ENCODE results near the gene FILIP1L.
"Not testable (repeated sequence)": the region's sequence is repeated elsewhere in the genome, so short reads cannot be mapped to it uniquely, and the experiment has no call there.

Gene FILIP1L

GRCh38 chr3:99858469-99858868 is 255.8 kb downstream of the FILIP1L start:
- no peak for DNase-seq

DNA sequence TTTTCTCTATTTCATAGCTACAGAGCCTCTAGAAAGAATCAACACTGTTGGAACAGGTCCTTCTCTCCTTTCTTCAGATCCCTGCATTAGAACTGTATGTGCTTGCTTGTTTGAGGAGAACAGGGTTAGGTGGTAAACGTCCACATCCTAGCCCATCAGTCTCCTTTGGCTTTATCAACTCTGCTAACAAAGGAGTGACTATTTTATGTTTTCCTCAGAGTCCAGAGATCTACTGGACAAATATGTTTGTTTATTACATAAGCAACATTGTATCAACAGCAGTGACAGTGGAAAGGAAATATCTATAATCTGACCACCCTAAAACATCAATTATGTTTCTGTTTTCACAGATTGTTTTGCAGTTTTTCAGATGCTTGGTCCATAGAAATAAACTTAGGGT is 257.0 kb downstream of the FILIP1L start:
- no peak for DNase-seq

GRCh38 chr3:99856437-99857220 is 257.7 kb downstream of the FILIP1L start:
- no peak for DNase-seq

GRCh38 chr3:99855900-99856299 is 258.4 kb downstream of the FILIP1L start:
- no peak for DNase-seq

GRCh38 chr3:99854756-99855298 is 259.5 kb downstream of the FILIP1L start:
- DNase-seq: no peak

DNA sequence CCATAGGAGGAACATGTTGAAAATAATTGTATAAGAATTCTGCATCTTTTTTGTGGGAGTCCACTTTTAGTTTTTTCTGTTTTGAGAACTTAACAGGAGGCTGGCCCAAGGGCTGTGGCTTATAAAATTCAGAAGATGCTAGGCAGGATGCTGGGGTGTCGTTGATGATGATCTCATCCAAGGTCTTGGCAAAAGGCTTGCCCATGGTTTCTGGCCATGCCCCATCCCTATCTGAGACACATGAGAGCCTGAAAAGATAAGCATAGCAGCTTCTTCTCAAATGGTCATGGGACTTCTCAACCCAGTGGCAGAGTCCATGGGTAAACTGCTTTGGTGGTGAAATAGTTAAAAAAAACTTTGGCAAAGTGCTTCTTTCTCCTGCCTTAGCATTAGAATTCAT is 261.4 kb downstream of the FILIP1L start:
- no peak for DNase-seq

GRCh38 chr3:99851955-99852354 is 262.3 kb downstream of the FILIP1L start:
- DNase-seq: no peak

DNA sequence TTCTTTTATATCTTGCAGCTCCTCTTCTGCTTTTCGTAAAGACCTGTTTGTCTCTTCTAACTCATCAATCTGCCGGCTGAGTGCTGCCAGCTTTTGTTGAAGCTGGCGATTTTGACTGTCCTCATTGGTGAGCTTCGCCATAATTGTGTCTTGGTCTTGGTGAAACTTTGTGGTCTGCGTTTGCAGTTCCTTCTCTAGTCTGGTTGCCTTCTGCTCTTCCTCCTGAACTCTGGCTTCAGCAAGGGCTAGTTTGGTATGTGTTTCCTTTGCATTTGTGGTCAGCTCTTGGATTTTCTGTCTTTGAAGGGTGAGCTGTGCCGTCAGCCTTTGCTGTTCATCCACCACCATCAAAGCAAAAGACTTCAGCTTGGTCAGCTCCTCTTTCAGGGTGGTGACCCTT is 263.7 kb downstream of the FILIP1L start:
- no peak for DNase-seq

DNA sequence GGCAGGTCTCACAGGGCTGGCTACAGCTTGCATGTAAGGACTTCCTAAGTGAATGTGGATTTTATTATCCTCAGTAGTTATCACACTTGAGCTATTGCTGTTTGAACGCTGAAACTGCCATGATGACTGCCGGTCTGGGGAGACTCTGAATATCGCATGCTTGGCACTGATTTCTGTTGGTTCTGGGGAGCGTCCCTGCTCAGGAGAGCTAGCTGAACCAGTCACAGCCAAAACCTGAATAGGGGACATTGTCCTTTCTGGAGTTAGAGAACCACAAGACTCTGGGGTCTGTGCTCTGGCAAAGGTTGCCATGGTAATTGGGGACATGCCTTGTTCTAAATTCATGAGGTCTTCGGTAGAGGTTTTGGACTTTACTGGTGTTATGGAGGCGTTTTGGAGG is 265.9 kb downstream of the FILIP1L start:
- DNase-seq: no peak

- DNase-seq: peak; percentile 26
These were observed 267.7 kb downstream of the FILIP1L start for GRCh38 chr3:99846477-99847160.

GRCh38 chr3:99845999-99846398 is 268.3 kb downstream of the FILIP1L start:
- DNase-seq: no peak

DNA sequence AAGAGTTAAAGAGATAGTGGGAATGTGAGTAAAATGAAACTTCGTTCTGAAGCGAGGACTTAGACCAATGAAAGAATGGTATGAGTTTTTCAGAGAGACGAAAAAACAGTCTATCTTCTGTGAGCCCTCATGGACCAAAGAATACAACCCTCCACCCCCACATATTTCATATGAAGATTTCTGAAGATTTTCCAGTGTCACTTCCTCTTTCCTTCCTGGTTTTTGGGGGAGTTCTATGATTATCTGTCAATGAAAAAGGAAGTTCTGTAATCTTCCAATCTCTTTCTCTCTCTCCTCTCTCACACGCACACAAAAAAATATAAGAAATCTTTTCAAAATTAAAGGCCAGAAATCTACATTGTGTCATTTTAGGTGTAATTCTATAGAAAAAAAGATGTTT is 269.0 kb downstream of the FILIP1L start:
- DNase-seq: no peak

DNA sequence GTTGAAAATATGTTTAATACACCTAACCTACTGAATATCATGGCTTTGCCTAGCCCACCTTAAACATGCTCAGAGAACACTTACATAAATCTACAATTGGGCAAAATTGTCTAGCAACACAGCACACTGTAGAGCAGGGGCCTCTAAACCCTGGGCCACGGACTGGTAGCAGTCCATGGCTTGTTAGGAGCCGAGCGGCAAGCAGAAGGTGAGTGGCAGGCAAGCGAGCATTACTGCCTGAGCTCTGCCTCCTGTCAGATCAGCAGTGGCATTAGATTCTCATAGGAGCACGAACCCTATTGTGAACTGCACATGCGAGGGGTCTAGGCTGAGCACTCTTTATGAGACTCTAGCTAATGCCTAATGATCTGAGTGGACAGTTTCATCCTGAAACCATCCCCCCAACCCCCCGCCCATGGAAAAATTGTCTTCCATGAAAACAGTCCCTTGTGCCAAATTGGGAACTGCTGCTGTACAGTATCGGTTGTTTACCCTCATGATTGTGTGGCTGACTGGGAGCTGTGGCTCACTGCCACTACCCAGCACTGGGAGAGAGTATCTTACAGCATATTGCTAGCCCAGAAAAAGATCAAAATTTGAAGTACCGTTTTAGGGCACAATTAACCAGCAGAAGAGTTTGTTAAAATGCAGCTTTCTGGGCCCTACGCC is 270.6 kb downstream of the FILIP1L start:
- no peak for DNase-seq

DNA sequence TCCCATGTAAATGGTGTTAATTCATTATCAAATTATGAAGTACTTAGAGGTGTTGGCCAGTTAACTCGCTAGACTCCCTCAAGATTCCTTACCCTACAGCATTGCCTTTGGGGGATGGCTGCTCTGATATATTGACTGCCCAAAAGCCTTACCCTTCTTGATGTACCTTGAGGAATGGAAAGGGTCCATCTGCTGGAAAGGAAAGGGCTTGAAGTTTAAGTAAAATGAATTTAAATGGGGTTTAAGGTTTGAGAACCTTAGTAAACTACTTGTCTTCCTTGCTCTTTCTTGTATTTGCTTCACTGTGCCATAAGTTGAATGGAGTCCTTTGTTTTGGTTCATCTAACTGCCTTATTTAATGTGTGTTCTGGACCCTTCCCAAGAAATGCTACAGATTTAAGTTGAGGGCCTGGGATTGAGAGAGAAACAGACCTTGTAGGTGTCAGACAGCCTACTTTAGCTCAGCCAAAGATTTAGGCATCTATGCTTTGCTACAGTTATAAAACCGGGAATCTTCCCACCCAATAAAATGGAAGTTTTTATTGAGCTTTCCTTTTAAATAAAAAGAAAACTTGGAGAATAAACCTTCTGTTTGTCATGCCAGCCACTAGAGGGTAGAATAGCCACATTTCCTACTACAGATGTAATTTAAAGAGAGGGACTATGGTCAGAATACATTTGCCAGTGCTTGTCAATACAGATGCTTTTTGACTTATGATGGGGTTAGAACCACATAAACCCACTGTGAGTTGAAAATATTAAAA is 271.3 kb downstream of the FILIP1L start:
- DNase-seq: peak; percentile 27

DNA sequence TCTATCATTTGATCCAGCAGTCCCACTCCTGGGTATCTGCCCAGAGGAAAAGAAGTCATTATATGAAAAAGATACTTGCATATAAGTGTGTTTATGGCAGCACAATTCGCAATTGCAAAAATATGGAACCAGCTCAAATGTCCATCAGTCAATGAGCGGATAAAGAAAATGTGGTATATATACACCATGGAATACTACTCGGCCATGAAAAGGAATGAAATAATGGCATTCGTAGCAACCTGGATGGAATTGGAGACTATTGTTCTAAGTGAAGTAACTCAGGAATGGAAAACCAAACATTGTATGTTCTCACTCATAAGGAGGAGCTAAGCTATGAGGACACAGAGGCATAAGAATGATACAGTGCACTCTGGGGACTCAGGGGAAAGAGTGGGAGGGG is 272.4 kb downstream of the FILIP1L start:
- DNase-seq: not testable (repeated sequence)

DNA sequence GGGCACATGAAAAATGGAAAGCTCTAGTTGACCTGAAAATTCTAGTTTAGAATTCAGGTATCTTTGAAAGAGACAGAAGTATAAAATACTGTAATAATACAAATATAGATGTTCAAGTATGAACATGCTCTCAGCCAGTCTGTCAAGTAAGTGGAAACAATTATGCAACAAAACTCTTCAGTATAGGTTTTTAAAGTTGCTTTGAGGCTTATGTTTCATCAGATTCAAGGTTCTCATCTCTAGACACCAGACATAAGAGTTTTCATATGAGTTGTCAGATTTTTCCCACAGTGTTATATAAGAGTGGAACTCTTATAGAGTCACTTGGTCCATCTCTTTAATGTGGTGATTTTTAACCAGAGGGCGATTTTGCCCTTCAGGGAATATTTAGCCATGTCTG is 274.7 kb downstream of the FILIP1L start:
- no peak for DNase-seq

DNA sequence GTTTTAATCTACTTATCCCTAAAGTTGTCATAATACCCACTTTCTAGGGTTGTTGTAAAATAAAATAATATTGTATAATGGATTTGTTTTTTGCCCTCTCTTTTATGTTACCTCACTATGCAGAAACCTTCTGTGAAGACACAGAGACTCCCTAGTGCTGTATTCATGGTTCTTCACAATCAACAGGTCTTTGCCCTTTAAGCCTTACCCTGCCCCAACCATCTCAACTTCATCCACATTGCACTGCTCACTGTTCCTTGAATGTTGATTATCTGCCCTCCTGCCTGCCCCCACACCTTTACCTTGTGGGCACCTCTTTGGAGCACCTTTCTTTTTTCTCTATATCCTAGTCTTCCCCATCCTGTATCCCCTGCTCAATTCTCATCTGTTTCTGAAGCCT is 275.5 kb downstream of the FILIP1L start:
- DNase-seq: no peak

DNA sequence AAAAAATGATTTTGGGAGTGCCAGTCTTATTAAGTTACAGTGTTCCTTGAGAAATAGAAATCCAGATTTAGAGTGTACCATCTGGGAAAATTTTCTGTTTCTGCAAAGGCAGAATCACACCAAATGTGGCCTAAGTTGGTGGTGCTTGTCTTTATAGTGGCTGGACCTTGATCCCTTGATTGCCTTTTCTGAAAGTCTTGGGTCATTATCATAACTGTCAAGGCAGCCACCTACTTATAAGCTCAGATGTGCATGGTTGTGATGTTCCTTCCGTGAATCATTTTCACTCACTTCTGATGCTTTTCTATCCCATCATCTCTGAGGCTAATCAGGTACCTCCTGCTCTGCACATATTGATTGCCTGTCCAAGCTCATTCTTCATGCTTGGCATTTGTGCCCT is 276.6 kb downstream of the FILIP1L start:
- no peak for DNase-seq

DNA sequence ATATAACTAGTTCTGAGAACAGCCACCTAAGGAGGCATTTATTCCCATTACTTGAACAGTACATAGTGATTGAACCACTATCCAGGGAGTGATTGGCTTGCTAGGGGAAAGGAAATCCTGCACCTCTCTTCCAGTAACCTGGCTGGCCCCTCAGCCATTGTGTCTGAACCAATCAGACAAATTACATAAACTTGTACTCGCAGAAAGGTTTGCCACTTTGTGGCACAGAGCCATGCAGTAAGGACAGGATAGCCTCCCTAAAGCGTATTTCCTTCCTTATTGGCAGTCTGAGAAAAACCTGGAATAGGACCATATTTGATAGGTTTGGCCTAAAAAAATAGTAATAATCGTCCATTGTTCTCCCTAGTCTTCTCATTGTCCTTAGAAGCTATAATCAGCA is 277.6 kb downstream of the FILIP1L start:
- no peak for DNase-seq

DNA sequence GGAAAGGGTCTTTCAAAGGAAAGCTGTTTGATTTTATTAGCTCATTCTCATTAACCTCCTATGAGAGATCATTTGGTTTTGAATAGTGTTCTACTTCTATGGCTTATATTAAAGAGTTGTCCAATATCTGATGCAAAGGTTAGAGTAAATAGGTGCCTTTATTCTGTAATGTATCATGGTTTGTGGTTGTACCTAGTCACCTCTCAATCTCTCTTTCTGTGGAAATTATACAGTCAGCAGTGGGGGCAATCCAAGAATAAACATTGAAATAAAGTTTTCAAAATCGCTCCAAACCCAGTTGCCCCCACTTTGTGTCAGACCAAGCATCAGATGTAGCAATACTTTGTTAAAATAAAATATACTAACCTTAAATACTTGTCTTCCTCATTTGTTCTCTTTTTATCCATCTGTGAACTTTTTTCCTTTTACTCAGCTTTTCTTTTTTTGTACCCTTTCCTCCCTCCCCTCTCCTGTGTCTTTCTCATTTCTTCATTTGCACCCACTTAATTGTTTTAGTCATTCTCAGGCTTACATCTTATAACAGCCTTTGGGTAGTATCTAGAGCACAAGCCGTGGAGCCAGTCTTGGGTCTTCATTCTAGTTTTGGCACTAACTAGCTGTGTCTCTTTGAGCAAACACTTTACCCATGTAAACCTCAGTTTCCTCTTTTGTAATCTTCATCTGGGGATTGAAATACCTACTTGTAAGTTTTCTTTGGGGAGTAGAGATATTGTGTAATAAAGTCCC is 279.9 kb downstream of the FILIP1L start:
- no peak for DNase-seq

- DNase-seq: no peak
These were observed 280.6 kb downstream of the FILIP1L start for GRCh38 chr3:99833617-99834205.

GRCh38 chr3:99829844-99830243 is 284.5 kb downstream of the FILIP1L start:
- no peak for DNase-seq
